KMS-11 (cell line): Measurements from ENCODE around the gene MPHOSPH8.

Experiments used
- H2AFZ ChIP-seq: fragments of 200-600 bp; sonication (generic); 2 replicates; pipeline ENCODE4 v1.6.1; 2016; ENCODE audit warnings: antibody characterized with exemption, mixed run types, low read depth
- H3K27ac ChIP-seq: fragments of 200-600 bp; sonication (generic); 2 replicates; pipeline ENCODE4 v1.6.1; 2016; ENCODE audit warnings: mild to moderate bottlenecking, mixed run types
- H3K27me3 ChIP-seq: fragments of 200-600 bp; sonication (generic); 2 replicates; pipeline ENCODE4 v1.6.1; 2017; ENCODE audit warnings: mild to moderate bottlenecking, low read depth, mixed run types, moderate library complexity; ENCODE audit not compliant: insufficient read depth
- H3K36me3 ChIP-seq: fragments of 200-600 bp; sonication (generic); 2 replicates; pipeline ENCODE4 v1.6.1; 2017; ENCODE audit warnings: mild to moderate bottlenecking, mixed run types; ENCODE audit not compliant: insufficient read depth
- H3K4me1 ChIP-seq: fragments of 200-600 bp; sonication (generic); 2 replicates; pipeline ENCODE4 v1.6.1; 2016; ENCODE audit warnings: mild to moderate bottlenecking, low read depth, mixed run types; ENCODE audit not compliant: poor library complexity, severe bottlenecking
- H3K4me2 ChIP-seq: fragments of 200-600 bp; sonication (generic); 2 replicates; pipeline ENCODE4 v1.7.0; 2016; ENCODE audit warnings: mild to moderate bottlenecking, mixed run types
- H3K4me3 ChIP-seq: fragments of 200-600 bp; sonication (generic); IDR thresholded peaks from 2 replicates; pipeline ENCODE4 v1.6.1; 2017; ENCODE audit warnings: low read depth, low read length, mixed read lengths; ENCODE audit not compliant: insufficient read depth
- H3K79me2 ChIP-seq: fragments of 200-600 bp; sonication (generic); 2 replicates; pipeline ENCODE4 v1.6.1; 2016; ENCODE audit warnings: low read depth, mixed run types; ENCODE audit not compliant: insufficient read depth
- H3K9ac ChIP-seq: fragments of 200-600 bp; sonication (generic); 2 replicates; pipeline ENCODE4 v1.6.1; 2016; ENCODE audit warnings: mild to moderate bottlenecking, mixed run types
- H4K20me1 ChIP-seq: fragments of 200-600 bp; sonication (generic); 2 replicates; pipeline ENCODE4 v1.6.1; 2016; ENCODE audit warnings: mild to moderate bottlenecking, mixed run types; ENCODE audit not compliant: insufficient read depth
- TF ChIP-seq, protein P1 (sequence below): fragments of 200-600 bp; sonication (generic); conservative IDR thresholded peaks from 2 replicates; pipeline ENCODE4 v1.6.1; 2017; ENCODE audit warnings: low read depth, mild to moderate bottlenecking, antibody characterized with exemption, low read length, moderate library complexity, mixed read lengths

MPHOSPH8 gene

DNA sequence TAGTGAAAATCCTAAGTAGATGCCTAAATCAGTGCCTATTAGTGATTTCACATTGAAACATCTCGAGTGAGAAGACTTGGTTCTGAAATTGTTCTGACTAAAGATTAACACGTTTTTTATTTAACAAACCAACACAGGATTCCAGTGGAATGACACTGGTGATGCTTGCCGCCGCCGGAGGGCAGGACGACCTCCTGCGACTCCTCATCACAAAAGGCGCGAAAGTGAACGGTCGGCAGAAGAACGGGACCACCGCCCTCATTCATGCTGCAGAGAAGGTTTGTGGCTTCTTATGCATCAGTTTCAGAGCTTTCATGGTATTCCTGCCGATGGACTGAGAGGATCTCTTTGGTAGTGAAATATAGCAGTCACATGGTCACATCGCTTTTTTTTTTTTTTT is 28.1 kb downstream of the MPHOSPH8 start:
- H3K9ac ChIP-seq = no peak overlapping the region
- no peak overlapping the region for H3K27ac ChIP-seq
- H3K36me3 ChIP-seq = no peaks in the 10 kb centered on the region
- TF ChIP-seq, protein P1, sequence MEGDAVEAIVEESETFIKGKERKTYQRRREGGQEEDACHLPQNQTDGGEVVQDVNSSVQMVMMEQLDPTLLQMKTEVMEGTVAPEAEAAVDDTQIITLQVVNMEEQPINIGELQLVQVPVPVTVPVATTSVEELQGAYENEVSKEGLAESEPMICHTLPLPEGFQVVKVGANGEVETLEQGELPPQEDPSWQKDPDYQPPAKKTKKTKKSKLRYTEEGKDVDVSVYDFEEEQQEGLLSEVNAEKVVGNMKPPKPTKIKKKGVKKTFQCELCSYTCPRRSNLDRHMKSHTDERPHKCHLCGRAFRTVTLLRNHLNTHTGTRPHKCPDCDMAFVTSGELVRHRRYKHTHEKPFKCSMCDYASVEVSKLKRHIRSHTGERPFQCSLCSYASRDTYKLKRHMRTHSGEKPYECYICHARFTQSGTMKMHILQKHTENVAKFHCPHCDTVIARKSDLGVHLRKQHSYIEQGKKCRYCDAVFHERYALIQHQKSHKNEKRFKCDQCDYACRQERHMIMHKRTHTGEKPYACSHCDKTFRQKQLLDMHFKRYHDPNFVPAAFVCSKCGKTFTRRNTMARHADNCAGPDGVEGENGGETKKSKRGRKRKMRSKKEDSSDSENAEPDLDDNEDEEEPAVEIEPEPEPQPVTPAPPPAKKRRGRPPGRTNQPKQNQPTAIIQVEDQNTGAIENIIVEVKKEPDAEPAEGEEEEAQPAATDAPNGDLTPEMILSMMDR = no peak
- H3K27me3 ChIP-seq = no peaks in the 10 kb centered on the region
- H2AFZ ChIP-seq = no peak overlapping the region
- H4K20me1 ChIP-seq = no peaks in the 10 kb centered on the region
- H3K4me1 ChIP-seq = peaks cover 20% of the 10 kb centered on the region
- H3K79me2 ChIP-seq = no peaks in the 10 kb centered on the region
- no peak overlapping the region for H3K4me3 ChIP-seq
- no peak overlapping the region for H3K4me2 ChIP-seq

DNA sequence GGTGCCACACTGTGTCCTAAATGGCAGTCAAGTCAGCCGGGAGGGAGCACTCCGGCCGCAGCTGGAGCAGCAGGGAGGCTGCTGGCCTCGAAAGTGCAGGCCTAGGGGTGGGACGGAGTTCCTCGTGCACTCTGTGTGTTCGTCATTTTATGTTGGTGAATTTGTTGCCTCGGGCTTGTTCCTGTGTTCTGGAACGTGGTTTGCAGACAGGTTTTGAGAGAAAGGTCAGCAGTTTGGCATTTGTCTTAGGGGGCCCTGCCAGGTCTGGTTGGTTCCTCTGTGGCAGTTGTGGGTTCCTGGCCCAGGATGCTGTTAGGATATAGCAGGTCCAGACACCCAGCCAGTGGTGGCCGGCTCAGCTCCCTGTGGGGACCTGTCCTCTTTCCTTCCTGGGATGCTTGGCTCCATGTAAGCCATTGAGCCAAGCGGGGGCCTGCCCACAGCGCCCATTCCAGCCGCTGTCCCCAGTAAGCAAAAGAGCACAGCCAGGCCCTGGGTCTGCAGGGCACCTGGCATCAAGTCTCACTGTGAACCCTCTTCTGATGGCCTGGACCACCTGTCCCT is 30.0 kb downstream of the MPHOSPH8 start:
- Histone ChIP-seq H3K4me2 (no peak overlapping the region), H2AFZ (no peak overlapping the region), H3K36me3 (no peaks in the 10 kb centered on the region), H3K27ac (no peak overlapping the region), H3K4me3 (no peak overlapping the region), H3K9ac (no peak overlapping the region), H3K4me1 (peaks cover 6% of the 10 kb centered on the region), H3K27me3 (no peaks in the 10 kb centered on the region), H4K20me1 (no peaks in the 10 kb centered on the region), H3K79me2 (no peaks in the 10 kb centered on the region)
- TF ChIP-seq, protein P1 = no peak

DNA sequence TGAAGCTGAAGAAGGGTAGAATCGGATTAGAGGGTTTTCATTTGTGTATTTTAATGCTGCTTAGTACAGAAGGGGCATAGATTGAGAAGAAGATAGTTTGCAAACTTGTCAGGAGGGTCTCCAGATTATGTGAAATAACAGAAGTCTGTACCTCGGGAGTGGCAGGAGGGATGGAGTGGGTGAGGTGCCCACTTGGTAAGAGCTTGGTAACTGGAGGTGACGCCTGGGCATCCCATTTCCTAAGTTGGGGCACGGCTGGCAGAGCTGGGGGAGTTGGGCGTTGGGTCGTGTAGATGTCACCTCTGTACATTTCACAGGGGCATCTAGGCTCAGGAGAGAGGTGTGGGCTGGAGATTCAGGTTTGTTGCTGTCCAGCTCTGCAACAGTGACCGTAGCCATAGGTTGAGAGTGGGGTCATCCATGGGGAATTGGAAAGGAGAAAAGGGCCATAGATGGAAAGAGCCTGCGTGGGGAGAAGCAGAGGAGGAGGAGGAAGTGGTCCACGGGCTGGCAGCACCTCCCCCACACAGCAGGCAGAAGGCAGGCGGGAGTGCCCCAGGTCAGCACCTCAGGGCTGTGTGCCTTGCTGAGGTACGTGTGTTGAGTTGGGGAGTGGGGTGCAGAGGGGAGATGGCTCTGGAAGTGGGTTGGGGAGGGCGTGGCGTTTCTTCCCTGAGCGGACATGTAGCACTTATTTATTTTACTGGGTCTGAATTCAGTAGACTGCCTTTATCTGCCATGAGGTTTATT is 31.2 kb downstream of the MPHOSPH8 start:
- H3K27me3 ChIP-seq = no peaks in the 10 kb centered on the region
- no peak overlapping the region for H3K27ac ChIP-seq
- no peak overlapping the region for H3K4me2 ChIP-seq
- TF ChIP-seq, protein P1 = no peak
- H3K36me3 ChIP-seq = no peaks in the 10 kb centered on the region
- no peaks in the 10 kb centered on the region for H3K79me2 ChIP-seq
- H3K4me3 ChIP-seq = no peak overlapping the region
- H4K20me1 ChIP-seq = no peaks in the 10 kb centered on the region
- H3K4me1 ChIP-seq = no peaks in the 10 kb centered on the region
- no peak overlapping the region for H3K9ac ChIP-seq
- no peak overlapping the region for H2AFZ ChIP-seq

DNA sequence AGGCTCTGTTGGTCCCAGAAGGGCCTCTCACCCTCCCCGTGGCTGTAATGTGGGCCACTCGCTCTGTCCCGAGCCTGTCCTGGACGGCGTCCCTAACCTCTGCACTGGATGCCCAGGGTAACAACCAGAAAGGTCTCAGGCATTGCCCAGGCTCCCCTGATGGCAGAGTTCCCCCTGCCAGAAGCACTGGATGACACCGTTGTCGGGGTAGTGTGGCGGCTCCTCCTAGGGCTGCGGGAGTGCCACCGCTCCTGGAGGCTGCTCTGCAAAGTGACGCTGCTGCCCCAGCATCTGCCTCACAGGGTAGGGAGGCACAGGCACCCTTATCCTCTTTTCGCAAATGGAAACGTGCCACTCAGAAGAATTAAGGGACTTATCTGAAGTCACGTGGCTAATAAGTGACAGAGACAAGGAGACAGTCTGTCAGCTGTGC is 32.0 kb downstream of the MPHOSPH8 start:
- Histone ChIP-seq H3K36me3 (no peaks in the 10 kb centered on the region), H3K27me3 (no peaks in the 10 kb centered on the region), H4K20me1 (no peaks in the 10 kb centered on the region), H3K9ac (no peak overlapping the region), H3K4me3 (no peak overlapping the region), H3K4me1 (no peaks in the 10 kb centered on the region), H2AFZ (no peak overlapping the region), H3K4me2 (no peak overlapping the region), H3K27ac (no peak overlapping the region), H3K79me2 (no peaks in the 10 kb centered on the region)
- TF ChIP-seq, protein P1 = no peak
